H9 (cell line): ENCODE results near the gene CDC40. TPM values are rescaled to one million over a fixed set of nuclear protein-coding genes. Genes with fewer than 3 reads are reported as not detected.

ENCODE experiments used
- DNase-seq: peaks from one replicate; pipeline ENCODE4 v3.0.0-alpha.2; 2017
- H2AFZ ChIP-seq: one replicate; pipeline ENCODE4 v1.6.1; 2013; ENCODE audit warnings: mild to moderate bottlenecking, low read length, control low read depth, moderate library complexity
- H2AK5ac ChIP-seq: 2 replicates; pipeline ENCODE4 v1.6.1; 2013; ENCODE audit warnings: low read length, control low read depth, mixed read lengths; ENCODE audit not compliant: insufficient read length
- H2BK120ac ChIP-seq: one replicate; pipeline ENCODE4 v1.6.1; 2013; ENCODE audit warnings: low read depth, mild to moderate bottlenecking, low read length, control low read depth, inconsistent platforms; ENCODE audit not compliant: poor library complexity, severe bottlenecking
- H2BK12ac ChIP-seq: 2 replicates; pipeline ENCODE4 v1.6.1; 2013; ENCODE audit warnings: low read length, control low read depth, mixed read lengths, low read depth; ENCODE audit not compliant: insufficient read length
- H2BK15ac ChIP-seq: 2 replicates; pipeline ENCODE4 v1.6.1; 2013; ENCODE audit warnings: low read depth, low read length, control low read depth
- H2BK20ac ChIP-seq: one replicate; pipeline ENCODE4 v1.6.1; 2013; ENCODE audit warnings: low read depth, mild to moderate bottlenecking, low read length, control low read depth, inconsistent platforms; ENCODE audit not compliant: poor library complexity, severe bottlenecking
- H2BK5ac ChIP-seq: 2 replicates; pipeline ENCODE4 v1.6.1; 2013; ENCODE audit warnings: low read length, control low read depth, mixed read lengths; ENCODE audit not compliant: insufficient read length
- H3K14ac ChIP-seq: 2 replicates; pipeline ENCODE4 v1.6.1; 2013; ENCODE audit warnings: low read length, control low read depth; ENCODE audit not compliant: insufficient read depth
- H3K18ac ChIP-seq: 2 replicates; pipeline ENCODE4 v1.6.1; 2013; ENCODE audit warnings: low read depth, mild to moderate bottlenecking, mixed read lengths, low read length, control low read depth; ENCODE audit not compliant: insufficient read length
- H3K23ac ChIP-seq: 2 replicates; pipeline ENCODE4 v1.6.1; 2013; ENCODE audit warnings: low read length, control low read depth, mixed read lengths, low read depth; ENCODE audit not compliant: insufficient read length
- H3K23me2 ChIP-seq: 2 replicates; pipeline ENCODE4 v1.6.1; 2013; ENCODE audit warnings: low read depth, mild to moderate bottlenecking, mixed read lengths, low read length, control low read depth; ENCODE audit not compliant: insufficient read length, poor library complexity, severe bottlenecking
- H3K27ac ChIP-seq: 2 replicates; pipeline ENCODE4 v1.5.1; 2013; ENCODE audit warnings: low read length, control low read depth, mixed read lengths, low read depth; ENCODE audit not compliant: insufficient read length
- H3K27me3 ChIP-seq: 2 replicates; pipeline ENCODE4 v1.6.1; 2013; ENCODE audit warnings: low read length, control low read depth, inconsistent platforms; ENCODE audit not compliant: insufficient read depth
- H3K4ac ChIP-seq: 2 replicates; pipeline ENCODE4 v1.6.1; 2013; ENCODE audit warnings: low read depth, mild to moderate bottlenecking, control low read depth, inconsistent platforms, low read length, moderate library complexity
- H3K4me1 ChIP-seq: 2 replicates; pipeline ENCODE4 v1.6.1; 2013; ENCODE audit warnings: low read length, control low read depth, inconsistent platforms; ENCODE audit not compliant: insufficient read depth
- H3K4me2 ChIP-seq: 2 replicates; pipeline ENCODE4 v1.6.1; 2013; ENCODE audit warnings: low read length, control low read depth, mixed read lengths; ENCODE audit not compliant: insufficient read length, insufficient read depth
- H3K56ac ChIP-seq: 2 replicates; pipeline ENCODE4 v1.6.1; 2013; ENCODE audit warnings: low read depth, mild to moderate bottlenecking, mixed read lengths, low read length, control low read depth; ENCODE audit not compliant: insufficient read length
- H3K79me1 ChIP-seq: 2 replicates; pipeline ENCODE4 v1.6.1; 2013; ENCODE audit warnings: low read depth, mild to moderate bottlenecking, moderate library complexity, low read length, control low read depth, inconsistent platforms; ENCODE audit not compliant: insufficient read depth, poor library complexity, severe bottlenecking
- H3K79me2 ChIP-seq: 2 replicates; pipeline ENCODE4 v1.6.1; 2013; ENCODE audit warnings: low read length, control low read depth, inconsistent platforms; ENCODE audit not compliant: insufficient read depth
- H3K9ac ChIP-seq: 2 replicates; pipeline ENCODE4 v1.6.1; 2013; ENCODE audit warnings: low read length, control low read depth, mixed read lengths; ENCODE audit not compliant: insufficient read length; ENCODE audit errors: extremely low read depth
- H3K9me3 ChIP-seq: one replicate; pipeline ENCODE4 v1.6.1; 2013; ENCODE audit warnings: low read depth, low read length, inconsistent platforms; ENCODE audit not compliant: control insufficient read depth
- H3T11ph ChIP-seq: one replicate; pipeline ENCODE4 v1.6.1; 2013; ENCODE audit warnings: mild to moderate bottlenecking, low read length, control low read depth, inconsistent platforms
- H4K20me1 ChIP-seq: one replicate; pipeline ENCODE4 v1.6.1; 2013; ENCODE audit not compliant: control insufficient read depth, insufficient read length, insufficient read depth
- H4K5ac ChIP-seq: 2 replicates; pipeline ENCODE4 v1.6.1; 2013; ENCODE audit warnings: low read depth, mild to moderate bottlenecking, mixed read lengths, low read length, control low read depth; ENCODE audit not compliant: insufficient read length
- H4K8ac ChIP-seq: replicated peaks from 2 replicates; pipeline ENCODE4 v1.6.1; 2013; ENCODE audit warnings: low read length, control low read depth, mixed read lengths, low read depth; ENCODE audit not compliant: insufficient read length
- H4K91ac ChIP-seq: 2 replicates; pipeline ENCODE4 v1.6.1; 2013; ENCODE audit warnings: low read depth, mild to moderate bottlenecking, moderate library complexity, mixed read lengths, low read length, control low read depth; ENCODE audit not compliant: insufficient read length
- H3K27ac Mint-ChIP-seq, 3 experiments: 2 replicates in 2 of 3; 3 replicates in 1 of 3; pipeline ENCODE4 v1.8.0; 2020 to 2021; ENCODE audit warnings: mixed read lengths in 3 of 3, mild to moderate bottlenecking in 1 of 3, moderate library complexity in 1 of 3
- H3K27me3 Mint-ChIP-seq: 2 replicates; pipeline ENCODE4 v1.8.0; 2021; ENCODE audit warnings: low read depth, mild to moderate bottlenecking, moderate library complexity, mixed read lengths
- H3K36me3 Mint-ChIP-seq, 3 experiments: 2 replicates in 2 of 3; 3 replicates in 1 of 3; pipeline ENCODE4 v1.8.0; 2020 to 2021; ENCODE audit warnings: low read depth in 3 of 3, mixed read lengths in 3 of 3; ENCODE audit not compliant: insufficient read depth in 1 of 3
- H3K4me1 Mint-ChIP-seq, 2 experiments: 2 replicates each; pipeline ENCODE4 v1.8.0; 2020; ENCODE audit warnings: mixed read lengths in 2 of 2
- H3K4me3 Mint-ChIP-seq, 2 experiments: 2 replicates in 1 of 2; 3 replicates in 1 of 2; pipeline ENCODE4 v1.8.0; 2020 to 2021; ENCODE audit warnings: mild to moderate bottlenecking in 2 of 2, mixed read lengths in 2 of 2, moderate library complexity in 1 of 2
- H3K9me3 Mint-ChIP-seq, 2 experiments: 2 replicates in 1 of 2; 3 replicates in 1 of 2; pipeline ENCODE4 v1.8.0; 2020; ENCODE audit warnings: mild to moderate bottlenecking in 2 of 2, mixed read lengths in 2 of 2, moderate library complexity in 1 of 2
- WGBS: extraction: QIAGEN DNeasy Blood & Tissue Kit; methylation state at CpG from one replicate; pipeline ENCODE4 v1.1.7; 2013; ENCODE audit warnings: missing lambda C conversion rate, low lambda C conversion rate, mixed read lengths; ENCODE audit not compliant: insufficient read length; ENCODE audit errors: extremely low coverage; 5-methylcytosine and 5-hydroxymethylcytosine counted together
- total RNA-seq: library from RNA; stranded (reverse); gene quantifications from 2 replicates; pipeline ENCODE4 v1.2.1, GENCODE V29; 2021
- TF ChIP-seq, protein P1 (sequence below): fragments of 200-600 bp; sonication (generic); conservative IDR thresholded peaks from 3 replicates; pipeline ENCODE4 v1.8.0; 2021; ENCODE audit warnings: antibody characterized with exemption, mild to moderate bottlenecking

Gene CDC40
- total RNA-seq, 1 experiment from 2014 or later = 23.5 TPM

DNA sequence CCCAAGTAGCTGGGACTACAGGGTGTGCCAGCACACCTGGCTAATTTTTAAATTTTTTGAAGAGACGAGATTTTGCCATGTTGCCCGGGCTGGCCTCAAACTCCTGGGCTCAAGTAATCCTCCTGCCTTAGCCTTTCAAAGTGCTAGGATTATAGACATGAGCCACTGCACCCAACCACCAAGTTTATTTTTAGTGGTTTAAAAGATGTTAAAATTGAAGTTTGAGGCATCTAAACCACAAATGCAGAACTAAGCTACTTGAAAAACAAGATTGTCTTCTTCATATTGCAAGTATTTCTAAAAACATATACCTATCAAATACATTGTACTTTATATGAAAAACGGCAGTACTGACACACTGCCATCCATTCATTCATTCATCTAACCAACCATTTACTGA lies 32.4 kb upstream of the CDC40 start:
- peaks cover 0 to 4% of the 10 kb centered on the region in 2 experiments; a peak in 2 of 5 replicates for H3K9me3 Mint-ChIP-seq

More for the DNA sequence above, 32.4 kb upstream of the CDC40 start:
- no peak overlapping the region for H3K27ac Mint-ChIP-seq
- H3K56ac ChIP-seq = no peak overlapping the region
- TF ChIP-seq, protein P1, sequence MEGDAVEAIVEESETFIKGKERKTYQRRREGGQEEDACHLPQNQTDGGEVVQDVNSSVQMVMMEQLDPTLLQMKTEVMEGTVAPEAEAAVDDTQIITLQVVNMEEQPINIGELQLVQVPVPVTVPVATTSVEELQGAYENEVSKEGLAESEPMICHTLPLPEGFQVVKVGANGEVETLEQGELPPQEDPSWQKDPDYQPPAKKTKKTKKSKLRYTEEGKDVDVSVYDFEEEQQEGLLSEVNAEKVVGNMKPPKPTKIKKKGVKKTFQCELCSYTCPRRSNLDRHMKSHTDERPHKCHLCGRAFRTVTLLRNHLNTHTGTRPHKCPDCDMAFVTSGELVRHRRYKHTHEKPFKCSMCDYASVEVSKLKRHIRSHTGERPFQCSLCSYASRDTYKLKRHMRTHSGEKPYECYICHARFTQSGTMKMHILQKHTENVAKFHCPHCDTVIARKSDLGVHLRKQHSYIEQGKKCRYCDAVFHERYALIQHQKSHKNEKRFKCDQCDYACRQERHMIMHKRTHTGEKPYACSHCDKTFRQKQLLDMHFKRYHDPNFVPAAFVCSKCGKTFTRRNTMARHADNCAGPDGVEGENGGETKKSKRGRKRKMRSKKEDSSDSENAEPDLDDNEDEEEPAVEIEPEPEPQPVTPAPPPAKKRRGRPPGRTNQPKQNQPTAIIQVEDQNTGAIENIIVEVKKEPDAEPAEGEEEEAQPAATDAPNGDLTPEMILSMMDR = no peak
- no CpG with 5 or more reads among the region's 3 CpGs for WGBS
- H2BK120ac ChIP-seq = no peak overlapping the region
- H3K14ac ChIP-seq = no peak overlapping the region
- no peak overlapping the region for H2BK15ac ChIP-seq
- H2AFZ ChIP-seq = no peak overlapping the region
- no peaks in the 10 kb centered on the region for H3K27me3 ChIP-seq
- no peak overlapping the region for H2AK5ac ChIP-seq
- DNase-seq = no peak
- no peaks in the 10 kb centered on the region for H3K23me2 ChIP-seq
- H2BK5ac ChIP-seq = no peak overlapping the region
- H3K4me2 ChIP-seq = no peak overlapping the region
- no peak overlapping the region for H4K5ac ChIP-seq
- H3K23ac ChIP-seq = no peak overlapping the region
- H4K20me1 ChIP-seq = no peaks in the 10 kb centered on the region
- H3K4ac ChIP-seq = no peak overlapping the region
- no peaks in the 10 kb centered on the region for H3K79me2 ChIP-seq
- no peaks in the 10 kb centered on the region for H3K27me3 Mint-ChIP-seq
- no peak overlapping the region for H3K27ac ChIP-seq
- H3K4me1 Mint-ChIP-seq = no peaks in the 10 kb centered on the region
- no peak overlapping the region for H3T11ph ChIP-seq
- no peak overlapping the region for H3K4me3 Mint-ChIP-seq
- H3K9ac ChIP-seq = no peak overlapping the region
- no peaks in the 10 kb centered on the region for H3K79me1 ChIP-seq
- H4K8ac ChIP-seq = no peak overlapping the region
- H2BK12ac ChIP-seq = no peak overlapping the region
- no peaks in the 10 kb centered on the region for H3K4me1 ChIP-seq
- H3K9me3 ChIP-seq = no peaks in the 10 kb centered on the region
- H3K36me3 Mint-ChIP-seq = peaks cover 5 to 12% (median 12%) of the 10 kb centered on the region in 3 experiments; a peak in 6 of 7 replicates
- no peak overlapping the region for H3K18ac ChIP-seq
- no peak overlapping the region for H2BK20ac ChIP-seq
- no peak overlapping the region for H4K91ac ChIP-seq
